Esophagus squamous epithelium (tissue), 4 donors: ENCODE data around the gene TMEM266.

Experiments
- CTCF ChIP-seq, 6 experiments: fragments of 450-650 bp in 4 of 6; fragments of 200-600 bp in 2 of 6; sonication (generic) in 2 of 6; IDR thresholded peaks; one replicate each; pipeline ENCODE4 v1.5.1; 2016 to 2019; ENCODE audit warnings: antibody characterized with exemption in 6 of 6, mild to moderate bottlenecking in 4 of 6, moderate library complexity in 4 of 6
- POLR2A ChIP-seq, 4 donors: fragments of 450-650 bp; IDR thresholded peaks; one replicate each; pipeline ENCODE4 v1.6.1; 2017; ENCODE audit warnings: antibody characterized with exemption in 4 of 4, mild to moderate bottlenecking in 4 of 4, moderate library complexity in 3 of 4

- TF ChIP-seq POLR2A (IDR thresholded peaks at IDR 0.05), result no peak
- TF ChIP-seq CTCF (IDR thresholded peaks at IDR 0.05), result no peak
Measured at GRCh38 chr15:76229266-76229665, 169.5 kb downstream of the TMEM266 start.
